Measurements from ENCODE around the gene VSX1.

The VSX1 gene

GRCh38 chr20:25038591-25039015 is 43.3 kb downstream of the VSX1 start:
- DNase-seq: no peak

- no peak for DNase-seq
Observed at GRCh38 chr20:25038103-25038410, 43.9 kb downstream of the VSX1 start.

- DNase-seq: peak; percentile 60
Observed at GRCh38 chr20:25037288-25038102, 44.4 kb downstream of the VSX1 start.

GRCh38 chr20:25036331-25036936 is 45.5 kb downstream of the VSX1 start:
- no peak for DNase-seq

- DNase-seq: no peak
Observed at GRCh38 chr20:25035921-25036320, 46.0 kb downstream of the VSX1 start.

GRCh38 chr20:25033924-25034300 is 48.0 kb downstream of the VSX1 start:
- peak; percentile 59 for DNase-seq

GRCh38 chr20:25033265-25033923 is 48.5 kb downstream of the VSX1 start:
- peak; percentile 82 for DNase-seq

GRCh38 chr20:25032478-25033264 is 49.3 kb downstream of the VSX1 start:
- peak; percentile 37 for DNase-seq

GRCh38 chr20:25032065-25032477 is 49.9 kb downstream of the VSX1 start:
- DNase-seq: no peak

- no peak for DNase-seq
Observed at GRCh38 chr20:25031241-25031640, 50.7 kb downstream of the VSX1 start.

GRCh38 chr20:25030649-25031207 is 51.2 kb downstream of the VSX1 start:
- DNase-seq: no peak

- no peak for DNase-seq
Observed at GRCh38 chr20:25030007-25030648, 51.8 kb downstream of the VSX1 start.

GRCh38 chr20:25025986-25026605 is 55.8 kb downstream of the VSX1 start:
- no peak for DNase-seq
